Mesothelial cell of epicardium (in vitro differentiated cells): Measurements from ENCODE around the gene TBC1D22A. TPM values are rescaled to one million over a fixed set of nuclear protein-coding genes. Genes with fewer than 3 reads are reported as not detected.

Experiments used
- DNase-seq, 2 experiments: peaks; one replicate each; pipeline ENCODE4 v3.0.0; 2021; ENCODE audit warnings: low spot score in 2 of 2; ENCODE audit not compliant: unreplicated experiment in 2 of 2
- H3K27ac Mint-ChIP-seq: 2 replicates; pipeline ENCODE4 v1.8.0; 2021; ENCODE audit warnings: mixed read lengths
- H3K27me3 Mint-ChIP-seq: 2 replicates; pipeline ENCODE4 v1.8.0; 2021; ENCODE audit warnings: low read depth, mixed read lengths
- H3K36me3 Mint-ChIP-seq: 2 replicates; pipeline ENCODE4 v1.8.0; 2021; ENCODE audit warnings: mixed read lengths
- H3K4me1 Mint-ChIP-seq: 2 replicates; pipeline ENCODE4 v1.8.0; 2021; ENCODE audit warnings: mixed read lengths
- H3K4me3 Mint-ChIP-seq: 2 replicates; pipeline ENCODE4 v1.8.0; 2021; ENCODE audit warnings: mild to moderate bottlenecking, moderate library complexity, mixed read lengths
- H3K9me3 Mint-ChIP-seq: 2 replicates; pipeline ENCODE4 v1.8.0; 2021; ENCODE audit warnings: mixed read lengths
- total RNA-seq: library from RNA; stranded (reverse); gene quantifications from 3 replicates; pipeline ENCODE4 v1.2.1, GENCODE V29; 2021
- TF ChIP-seq, protein P1 (sequence below): fragments of 200-600 bp; sonication (generic); IDR thresholded peaks from one replicate; pipeline ENCODE4 v1.5.0; 2021; ENCODE audit warnings: antibody characterized with exemption; ENCODE audit not compliant: unreplicated experiment

Gene TBC1D22A
- total RNA-seq, 1 donor from 2014 or later = 26.6 TPM

DNA sequence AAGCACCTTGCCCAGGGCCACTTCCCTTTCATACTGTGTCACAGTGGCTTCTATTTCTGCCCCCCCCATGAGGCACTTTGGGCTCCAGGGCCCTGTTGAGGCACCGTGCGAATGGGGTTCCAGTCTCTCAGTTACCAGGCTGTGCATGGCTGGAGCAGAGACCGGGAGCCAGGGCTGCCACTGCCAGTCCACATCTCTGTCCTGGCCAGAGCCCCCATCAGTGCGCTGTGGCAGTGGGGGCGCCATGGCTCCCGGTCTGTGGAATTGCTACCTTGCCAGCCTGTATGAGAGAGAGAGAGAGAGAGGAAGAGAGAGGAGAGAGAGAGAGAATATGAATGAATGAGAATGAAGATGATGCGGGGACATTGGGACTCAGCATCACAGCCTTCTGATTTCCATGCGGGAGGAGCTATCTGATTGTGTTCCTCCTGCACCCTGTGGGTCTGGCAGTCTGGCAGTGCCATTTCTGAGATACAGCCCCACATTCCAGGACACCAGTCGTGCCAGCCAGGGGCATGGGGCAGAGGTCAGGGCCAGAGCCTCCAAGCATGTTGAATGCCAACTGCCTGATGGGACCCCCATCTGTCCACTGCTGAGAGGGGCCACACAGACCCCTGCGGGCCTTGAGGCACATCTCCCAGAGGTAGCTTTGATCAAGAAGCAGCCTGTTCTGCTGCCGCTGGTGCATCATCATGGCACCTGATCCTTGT is 279.8 kb downstream of the TBC1D22A start:
- H3K27ac Mint-ChIP-seq = no peak overlapping the region
- no peaks in the 10 kb centered on the region for H3K9me3 Mint-ChIP-seq
- H3K4me1 Mint-ChIP-seq = peaks cover 16% of the 10 kb centered on the region
- no peak for DNase-seq
- H3K4me3 Mint-ChIP-seq = no peak overlapping the region
- TF ChIP-seq, protein P1, sequence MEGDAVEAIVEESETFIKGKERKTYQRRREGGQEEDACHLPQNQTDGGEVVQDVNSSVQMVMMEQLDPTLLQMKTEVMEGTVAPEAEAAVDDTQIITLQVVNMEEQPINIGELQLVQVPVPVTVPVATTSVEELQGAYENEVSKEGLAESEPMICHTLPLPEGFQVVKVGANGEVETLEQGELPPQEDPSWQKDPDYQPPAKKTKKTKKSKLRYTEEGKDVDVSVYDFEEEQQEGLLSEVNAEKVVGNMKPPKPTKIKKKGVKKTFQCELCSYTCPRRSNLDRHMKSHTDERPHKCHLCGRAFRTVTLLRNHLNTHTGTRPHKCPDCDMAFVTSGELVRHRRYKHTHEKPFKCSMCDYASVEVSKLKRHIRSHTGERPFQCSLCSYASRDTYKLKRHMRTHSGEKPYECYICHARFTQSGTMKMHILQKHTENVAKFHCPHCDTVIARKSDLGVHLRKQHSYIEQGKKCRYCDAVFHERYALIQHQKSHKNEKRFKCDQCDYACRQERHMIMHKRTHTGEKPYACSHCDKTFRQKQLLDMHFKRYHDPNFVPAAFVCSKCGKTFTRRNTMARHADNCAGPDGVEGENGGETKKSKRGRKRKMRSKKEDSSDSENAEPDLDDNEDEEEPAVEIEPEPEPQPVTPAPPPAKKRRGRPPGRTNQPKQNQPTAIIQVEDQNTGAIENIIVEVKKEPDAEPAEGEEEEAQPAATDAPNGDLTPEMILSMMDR = no peak
- H3K27me3 Mint-ChIP-seq = no peaks in the 10 kb centered on the region
- peaks cover 8% of the 10 kb centered on the region for H3K36me3 Mint-ChIP-seq

- Mint-ChIP-seq H3K4me3 (no peak overlapping the region), H3K27me3 (no peaks in the 10 kb centered on the region), H3K4me1 (peaks cover 16% of the 10 kb centered on the region), H3K36me3 (peaks cover 8% of the 10 kb centered on the region), H3K9me3 (no peaks in the 10 kb centered on the region), H3K27ac (no peak overlapping the region)
- TF ChIP-seq, protein P1 = no peak
- no peak for DNase-seq
Measured at GRCh38 chr22:47042861-47043496, 280.5 kb downstream of the TBC1D22A start.

DNA sequence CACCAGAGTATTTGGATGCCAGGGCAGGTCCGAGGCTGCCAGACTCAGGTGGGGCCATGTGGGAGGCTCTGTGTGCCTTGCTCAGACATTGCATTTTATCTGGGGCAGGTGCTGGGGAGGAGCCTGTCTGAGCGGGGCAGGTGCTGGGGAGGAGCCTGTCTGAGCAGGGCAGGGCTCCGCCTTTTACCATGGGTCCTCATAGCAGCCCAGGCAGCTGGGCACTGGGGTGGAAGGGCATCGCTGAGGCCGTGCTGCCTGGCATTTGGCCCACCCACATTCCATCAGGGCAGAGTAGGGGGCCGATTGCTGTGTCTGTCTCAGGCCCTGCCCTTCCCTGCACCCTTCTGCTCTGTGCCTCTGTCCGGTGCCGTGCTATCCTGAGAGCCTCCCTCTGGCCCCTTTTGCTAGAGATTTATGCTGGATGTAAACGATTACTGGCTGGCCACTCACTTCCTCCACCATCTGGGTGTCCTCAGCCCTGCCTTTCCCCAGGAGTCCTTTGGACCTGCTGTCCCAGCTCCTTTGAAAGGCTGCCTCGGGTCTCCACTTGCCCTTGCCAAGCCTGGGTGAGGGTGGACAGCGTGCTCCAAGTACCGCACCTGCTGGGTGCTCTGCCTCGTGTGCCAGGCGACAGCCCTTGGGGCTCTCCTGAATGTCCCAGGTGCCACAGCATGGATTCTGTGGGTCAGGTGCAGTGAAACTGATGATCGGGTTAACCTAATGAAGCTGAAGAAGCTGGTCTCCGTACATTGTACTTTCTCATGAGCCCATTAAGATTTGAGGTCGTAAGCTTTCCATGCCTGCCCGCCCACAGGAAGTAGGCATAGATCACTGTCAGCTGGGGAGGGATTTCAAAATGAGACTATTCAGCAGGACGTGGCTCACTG is 281.6 kb downstream of the TBC1D22A start:
- TF ChIP-seq, protein P1 = no peak
- H3K36me3 Mint-ChIP-seq = peaks cover 8% of the 10 kb centered on the region
- no peak overlapping the region for H3K4me3 Mint-ChIP-seq
- H3K9me3 Mint-ChIP-seq = no peaks in the 10 kb centered on the region
- no peak overlapping the region for H3K27ac Mint-ChIP-seq
- peaks cover 16% of the 10 kb centered on the region for H3K4me1 Mint-ChIP-seq
- DNase-seq = no peak
- H3K27me3 Mint-ChIP-seq = no peaks in the 10 kb centered on the region

DNA sequence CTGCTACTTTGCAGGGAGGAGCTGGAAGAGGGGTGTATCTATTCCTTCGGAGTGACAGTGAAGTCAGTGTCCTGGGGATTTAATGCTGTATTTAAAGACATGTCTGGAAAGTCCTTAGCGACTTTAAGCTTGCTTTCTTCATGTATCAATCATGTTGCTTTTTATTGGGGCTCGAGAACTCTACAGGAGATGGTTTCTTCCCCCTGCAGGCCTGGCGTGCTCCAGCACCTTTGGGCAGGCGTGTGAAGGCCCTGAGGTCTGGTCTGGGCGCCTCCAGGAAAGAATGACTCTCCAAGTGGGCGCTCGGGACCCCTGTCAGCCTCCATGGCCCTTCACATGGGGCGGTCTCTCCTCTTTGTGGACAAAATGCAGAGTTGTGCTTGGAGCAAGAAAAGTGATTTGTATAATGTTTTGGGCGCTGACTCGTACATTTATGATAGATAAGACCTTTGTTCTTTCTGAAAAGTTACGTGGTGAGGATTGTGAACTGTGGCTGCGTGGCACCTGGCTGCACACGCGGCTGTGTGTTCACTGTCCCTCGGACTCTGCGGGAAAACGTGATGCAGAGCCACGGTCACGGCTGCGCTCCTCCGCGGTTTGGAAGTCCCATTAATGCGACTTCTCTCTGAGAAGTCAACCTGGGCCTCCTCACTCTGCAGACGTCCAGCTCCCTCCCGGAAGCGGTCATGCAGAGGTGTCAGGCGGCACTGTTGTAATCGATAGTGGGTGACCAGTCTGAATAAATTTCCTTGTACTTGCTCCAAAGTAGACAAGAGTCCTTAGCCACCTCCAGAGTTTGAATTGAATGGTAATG is 282.5 kb downstream of the TBC1D22A start:
- DNase-seq = no peak
- Mint-ChIP-seq H3K9me3 (no peaks in the 10 kb centered on the region), H3K36me3 (peaks cover 4% of the 10 kb centered on the region), H3K27me3 (no peaks in the 10 kb centered on the region), H3K4me3 (no peak overlapping the region), H3K4me1 (peaks cover 19% of the 10 kb centered on the region), H3K27ac (no peak overlapping the region)
- TF ChIP-seq, protein P1 = no peak

DNA sequence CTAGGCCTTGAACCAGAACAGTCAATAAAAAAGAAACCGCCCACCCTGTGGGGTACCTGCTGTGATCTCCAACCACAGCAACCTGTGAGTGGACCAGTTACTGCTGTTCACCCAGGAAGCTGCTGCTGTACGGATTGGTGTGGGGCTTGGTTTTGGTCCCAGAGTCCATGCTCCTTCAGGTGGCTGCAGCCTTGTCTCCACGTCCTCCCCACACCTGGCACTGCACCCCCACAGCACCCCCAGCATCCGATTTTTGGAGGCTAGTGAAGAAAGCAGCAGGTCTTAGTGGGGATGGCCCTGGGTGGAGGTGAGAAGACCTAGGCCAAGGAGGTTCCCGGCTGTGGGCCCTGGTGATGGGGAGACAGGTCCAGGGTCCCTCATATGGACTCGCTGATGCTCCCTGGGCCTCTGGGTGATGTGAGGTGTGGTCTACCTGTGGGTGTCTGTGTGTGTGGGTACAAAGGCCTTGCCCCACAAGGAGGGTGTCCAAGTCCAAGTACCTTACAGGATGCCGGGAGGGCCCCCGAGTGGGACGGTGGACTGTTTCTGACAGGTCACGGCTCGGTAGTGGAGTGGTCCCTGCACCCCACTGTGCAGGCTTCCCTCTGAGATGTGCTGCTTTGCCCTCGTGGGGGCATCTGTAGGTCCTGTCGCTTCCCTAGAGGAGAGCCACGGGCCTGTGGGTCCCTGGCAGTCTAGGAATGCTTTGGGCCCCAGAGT is 283.4 kb downstream of the TBC1D22A start:
- Mint-ChIP-seq H3K36me3 (peaks cover 4% of the 10 kb centered on the region), H3K27me3 (no peaks in the 10 kb centered on the region), H3K27ac (no peak overlapping the region), H3K9me3 (no peaks in the 10 kb centered on the region), H3K4me1 (peaks cover 23% of the 10 kb centered on the region), H3K4me3 (no peak overlapping the region)
- DNase-seq = peak in 1 of 2 experiments; percentile 15
- TF ChIP-seq, protein P1 = no peak
